GM12878 (cell line): Measurements from ENCODE around the gene FGF12.

Experiments
- ATF7 ChIP-seq: fragments of 450-650 bp; IDR thresholded peaks from 2 replicates; pipeline ENCODE4 v1.6.1; 2016; ENCODE audit warnings: low read depth, mild to moderate bottlenecking
- BHLHE40 ChIP-seq, 2 experiments: fragments of 450-650 bp in 1 of 2; IDR thresholded peaks; 2 replicates each; pipeline ENCODE4 v1.6.1; 2011 to 2017; ENCODE audit warnings: low read depth in 2 of 2, borderline replicate concordance in 1 of 2, improper control_type of control experiment in 1 of 2, low read length in 1 of 2, mild to moderate bottlenecking in 1 of 2
- CREM ChIP-seq: IDR thresholded peaks from 2 replicates; pipeline ENCODE4 v1.6.1; 2014; ENCODE audit warnings: antibody characterized with exemption, low read depth
- CTCF ChIP-seq, 3 experiments: IDR thresholded peaks in 2 of 3; conservative IDR thresholded peaks in 1 of 3; 2 replicates each; pipeline ENCODE4 v1.5.1; 2011; ENCODE audit warnings: low read depth in 3 of 3, low read length in 3 of 3, mild to moderate bottlenecking in 3 of 3, control low read depth in 2 of 3, moderate library complexity in 2 of 3, inconsistent platforms in 1 of 3, mixed read lengths in 1 of 3; ENCODE audit not compliant: control insufficient read depth in 2 of 3, insufficient read depth in 1 of 3; ENCODE audit errors: extremely low read depth in 1 of 3
- ESRRA ChIP-seq: IDR thresholded peaks from 2 replicates; pipeline ENCODE4 v1.6.1; 2012; ENCODE audit warnings: mild to moderate bottlenecking, low read length, improper control_type of control experiment
- EZH2 ChIP-seq: IDR thresholded peaks from 2 replicates; pipeline ENCODE4 v1.6.1; 2012; ENCODE audit warnings: low read depth, mild to moderate bottlenecking, control low read depth, inconsistent platforms, low read length, borderline replicate concordance; ENCODE audit not compliant: control insufficient read depth
- MYC ChIP-seq: IDR thresholded peaks from 2 replicates; pipeline ENCODE4 v1.6.1; 2011; ENCODE audit warnings: mild to moderate bottlenecking, low read length, moderate library complexity, inconsistent platforms; ENCODE audit not compliant: insufficient read depth, insufficient replicate concordance, insufficient read length, severe bottlenecking
- POLR2A ChIP-seq: IDR thresholded peaks from 2 replicates; pipeline ENCODE4 v1.6.1; 2011; ENCODE audit warnings: low read depth, mild to moderate bottlenecking, low read length
- RELA ChIP-seq: fragments of 450-650 bp; IDR thresholded peaks from 2 replicates; pipeline ENCODE4 v1.8.0; 2014; ENCODE audit warnings: borderline replicate concordance; ENCODE audit not compliant: partially characterized antibody
- REST ChIP-seq: IDR thresholded peaks from 2 replicates; pipeline ENCODE4 v1.6.1; 2012; ENCODE audit warnings: mild to moderate bottlenecking, low read depth, low read length
- RFX5 ChIP-seq: IDR thresholded peaks from 2 replicates; pipeline ENCODE4 v1.6.1; 2011; ENCODE audit warnings: low read depth, low read length, improper control_type of control experiment
- SREBF2 ChIP-seq: IDR thresholded peaks from 2 replicates; pipeline ENCODE4 v1.6.1; 2012; ENCODE audit warnings: mild to moderate bottlenecking, low read length
- TCF3 ChIP-seq: IDR thresholded peaks from 2 replicates; pipeline ENCODE4 v1.6.1; 2012; ENCODE audit warnings: low read depth, mild to moderate bottlenecking, low read length, borderline replicate concordance; ENCODE audit not compliant: insufficient read depth

- TF ChIP-seq POLR2A (no peak), CTCF (IDR thresholded peaks at IDR 0.05 in 2 of 3, conservative IDR thresholded peaks at IDR 0.05 in 1 of 3; ENCODE audit: control insufficient read depth in 2 of 3, extremely low read depth in 1 of 3, insufficient read depth in 1 of 3, low read depth in 3 of 3, low read length in 3 of 3) (peak; percentile 51 to 81 (median 56); a peak in 5 of 6 replicates), EZH2 (no peak), ESRRA (no peak), REST (no peak), RFX5 (no peak), TCF3 (no peak), MYC (no peak), CREM (no peak), ATF7 (no peak), BHLHE40 (IDR thresholded peaks at IDR 0.05; ENCODE audit: borderline replicate concordance in 1 of 2, low read depth in 2 of 2, low read length in 1 of 2) (no peak), RELA (no peak), SREBF2 (no peak)
Measured at GRCh38 chr3:192566706-192567290, 160.5 kb downstream of the FGF12 start.
